ENCODE data around the gene ZNF224.
A peak's percentile ranks its signal among the peaks of the same experiment; 100 is the strongest.

The ZNF224 gene

DNA sequence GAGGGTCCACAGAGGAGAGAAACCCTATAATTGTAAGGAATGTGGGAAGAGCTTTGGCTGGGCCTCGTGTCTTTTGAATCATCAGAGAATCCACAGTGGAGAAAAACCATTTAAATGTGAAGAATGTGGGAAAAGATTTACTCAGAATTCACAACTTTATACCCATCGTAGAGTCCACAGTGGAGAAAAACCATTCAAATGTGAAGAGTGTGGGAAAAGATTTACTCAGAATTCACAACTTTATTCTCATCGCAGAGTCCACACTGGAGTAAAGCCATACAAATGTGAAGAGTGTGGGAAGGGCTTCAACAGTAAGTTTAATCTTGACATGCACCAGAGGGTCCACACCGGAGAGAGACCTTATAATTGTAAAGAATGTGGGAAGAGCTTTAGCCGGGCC lies 37.8 kb downstream of the ZNF224 start:
- no peak for DNase-seq
- no peak for ATAC-seq

- DNase-seq (peak; percentile 72), ATAC-seq (peak; percentile 85)
Observed at GRCh38 chr19:44141191-44142058, 47.3 kb downstream of the ZNF224 start, which contains the start of gene ZNF234. TSS of gene ZNF234 (plus strand) at chr19:44141554. CDS start at chr19:44144633, 3,079 bp downstream.

DNA sequence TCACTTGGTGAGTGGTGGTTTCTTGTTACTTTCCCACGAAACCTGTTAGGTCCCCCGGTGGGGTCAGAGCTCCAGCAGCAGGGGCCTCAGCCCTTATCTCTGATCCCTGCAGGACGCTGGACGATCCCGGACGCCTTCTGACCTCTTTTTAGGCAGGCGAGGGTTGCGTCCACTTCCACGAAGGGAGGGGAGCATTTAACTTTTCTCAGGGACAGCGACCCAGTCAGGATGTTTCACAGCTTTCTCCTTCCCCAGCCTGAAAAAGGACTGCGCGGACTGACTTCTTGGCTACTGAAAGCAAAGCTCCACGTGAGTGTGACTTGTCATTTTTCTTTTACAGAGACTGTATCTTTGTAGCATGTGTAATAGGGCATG lies 47.9 kb downstream of the ZNF224 start:
- DNase-seq (peak; percentile 15), ATAC-seq (peak; percentile 21)

DNA sequence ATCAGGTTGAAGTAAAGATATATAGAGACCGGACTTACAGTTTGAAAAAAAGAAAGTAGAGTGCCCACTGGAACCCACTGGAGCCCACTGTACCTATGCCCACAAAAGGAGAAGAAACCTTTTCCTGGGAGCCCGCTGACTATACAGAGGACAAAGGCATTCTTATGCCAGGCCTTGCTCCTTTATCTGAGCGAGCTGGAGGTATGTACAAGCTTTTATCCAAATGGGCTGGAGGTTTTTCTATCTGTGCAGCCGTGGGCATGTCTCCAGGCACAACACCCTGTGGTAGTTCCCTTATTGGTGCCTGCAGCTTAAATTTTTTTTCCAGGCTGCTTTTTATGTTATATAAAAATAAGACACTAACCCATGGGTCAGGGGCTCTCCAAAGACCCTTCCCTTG lies 55.6 kb downstream of the ZNF224 start:
- ATAC-seq (no peak), DNase-seq (no peak)

DNA sequence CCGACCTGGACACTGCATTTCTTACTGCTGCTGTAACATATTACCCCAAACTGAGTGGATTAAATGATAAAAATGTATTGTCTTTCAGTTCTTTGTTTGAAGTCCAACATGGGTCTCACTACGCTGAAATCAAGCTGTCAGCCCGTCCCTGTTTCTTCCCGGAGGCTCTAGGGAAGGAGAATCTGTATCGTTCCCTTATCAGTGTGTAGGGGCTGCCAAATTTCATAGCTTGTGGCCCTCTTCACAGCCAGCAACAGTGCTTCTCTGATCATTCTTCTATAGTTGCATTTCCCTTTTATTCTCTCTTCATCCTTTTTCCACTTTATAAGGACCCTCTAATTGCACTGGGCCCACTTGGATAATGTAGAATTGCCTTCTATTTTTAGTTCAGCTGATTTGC lies 57.3 kb downstream of the ZNF224 start:
- DNase-seq (no peak), ATAC-seq (no peak)

DNA sequence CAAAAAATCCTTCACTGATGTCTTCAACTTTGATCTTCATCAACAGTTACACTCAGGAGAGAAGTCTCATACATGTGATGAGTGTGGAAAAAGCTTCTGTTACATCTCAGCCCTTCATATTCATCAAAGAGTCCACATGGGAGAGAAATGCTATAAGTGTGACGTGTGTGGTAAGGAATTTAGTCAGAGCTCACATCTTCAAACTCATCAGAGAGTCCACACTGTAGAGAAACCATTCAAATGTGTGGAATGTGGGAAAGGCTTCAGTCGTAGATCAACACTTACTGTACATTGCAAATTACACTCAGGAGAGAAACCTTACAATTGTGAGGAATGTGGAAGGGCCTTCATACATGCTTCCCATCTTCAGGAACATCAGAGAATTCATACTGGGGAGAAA lies 62.3 kb downstream of the ZNF224 start:
- DNase-seq (no peak), ATAC-seq (no peak)
